HCT116 (cell line): ENCODE results near the gene RELL1. TPM values are rescaled to one million over a fixed set of nuclear protein-coding genes. Genes with fewer than 3 reads are reported as not detected.

Source experiments
- ATAC-seq: fragments of 200-7000 bp; cut with Tn5 transposase; 2 replicates; pipeline ENCODE4 v1.9.1; 2020; ENCODE audit warnings: mild to moderate bottlenecking, moderate library complexity
- BruUV-seq: library from RNA; stranded (reverse); fragments of 400-500 nt; replicated peaks from 2 replicates; lab custom pipeline; 2021; lab: Mats Ljungman, UMichigan
- CTCF ChIA-PET: fragments of 300-600 bp; sonication (Branson Sonifier 250); formaldehyde crosslinking; loops from one replicate; lab custom pipeline; 2021; ENCODE audit warnings: antibody characterized with exemption; lab: Charles Lee
- POLR2A ChIA-PET: fragments of 300-600, 350-600 bp; sonication (Branson Sonifier 250); formaldehyde crosslinking; loops from one replicate; lab custom pipeline; 2021; ENCODE audit warnings: antibody characterized with exemption; lab: Charles Lee
- RAD21 ChIA-PET, 2 experiments: fragments of 300-600 bp; sonication (Branson Sonifier 250); formaldehyde crosslinking; loops; one replicate each; lab custom pipeline; 2023; ENCODE audit warnings: low total read pairs in 2 of 2; ENCODE audit not compliant: uncharacterized antibody in 2 of 2, unreplicated experiment in 2 of 2, low non-redundant PET in 1 of 2; lab: Charles Lee
- DNase-seq: peaks from one replicate; pipeline ENCODE4 v3.0.0-alpha.2; 2010; ENCODE audit warnings: low read depth, low spot score
- H2AFZ ChIP-seq: fragments of 200-600 bp; shearing (Covaris generic), sonication (generic); 2 replicates; pipeline ENCODE4 v1.6.1; 2017; ENCODE audit warnings: low read depth, mixed run types, mixed read lengths, antibody characterized with exemption, low read length; ENCODE audit not compliant: poor library complexity, severe bottlenecking
- H3K27ac ChIP-seq: 2 replicates; pipeline ENCODE4 v1.5.1; 2012; ENCODE audit warnings: low read depth, low read length
- H3K27me3 ChIP-seq: fragments of 200-600 bp; sonication (generic); 2 replicates; pipeline ENCODE4 v1.6.1; 2016; ENCODE audit warnings: mixed run types, low read length, mixed read lengths; ENCODE audit not compliant: insufficient read depth
- H3K36me3 ChIP-seq, 2 experiments: fragments of 200-500 bp in 1 of 2; fragments of 200-600 bp in 1 of 2; sonication (Bioruptor generic) in 1 of 2; sonication (generic) in 1 of 2; 2 replicates each; pipeline versions ENCODE4 v1.5.1 to v1.6.1; 2014 to 2016; ENCODE audit warnings: low read length in 2 of 2, inconsistent platforms in 1 of 2, mixed read lengths in 1 of 2, mixed run types in 1 of 2; ENCODE audit not compliant: insufficient read depth in 2 of 2, control insufficient read depth in 1 of 2
- H3K4me1 ChIP-seq, 2 experiments: fragments of 200-600 bp in 1 of 2; sonication (generic) in 1 of 2; 2 replicates each; pipeline versions ENCODE4 v1.5.1 to v1.6.1; 2012 to 2017; ENCODE audit warnings: low read length in 2 of 2, inconsistent platforms in 1 of 2, mild to moderate bottlenecking in 1 of 2, mixed read lengths in 1 of 2, mixed run types in 1 of 2, moderate library complexity in 1 of 2; ENCODE audit not compliant: insufficient read depth in 2 of 2, control insufficient read depth in 1 of 2
- H3K4me2 ChIP-seq: fragments of 200-600 bp; sonication (generic); 2 replicates; pipeline ENCODE4 v1.6.1; 2017; ENCODE audit warnings: mixed run types, low read length, mixed read lengths
- H3K4me3 ChIP-seq, 2 experiments: fragments of 200-600 bp in 1 of 2; sonication (generic) in 1 of 2; replicated peaks in 1 of 2; 2 replicates each; pipeline ENCODE4 v1.5.1; 2011 to 2016; ENCODE audit warnings: low read length in 2 of 2, control low read depth in 1 of 2, low read depth in 1 of 2, mild to moderate bottlenecking in 1 of 2, mixed read lengths in 1 of 2, mixed run types in 1 of 2
- H3K79me2 ChIP-seq: fragments of 200-600 bp; sonication (generic); 2 replicates; pipeline ENCODE4 v1.6.1; 2017; ENCODE audit warnings: mild to moderate bottlenecking, mixed run types, low read length, moderate library complexity, mixed read lengths; ENCODE audit not compliant: insufficient read depth
- H3K9ac ChIP-seq: fragments of 200-600 bp; sonication (generic); 2 replicates; pipeline ENCODE4 v1.6.1; 2016; ENCODE audit warnings: low read length, mixed read lengths
- H3K9me2 ChIP-seq: fragments of 200-600 bp; sonication (generic), shearing (Covaris generic); 2 replicates; pipeline ENCODE4 v1.6.1; 2017; ENCODE audit warnings: mixed run types, mild to moderate bottlenecking, moderate library complexity; ENCODE audit not compliant: insufficient read depth
- H3K9me3 ChIP-seq, 2 experiments: fragments of 200-500 bp in 1 of 2; fragments of 200-600 bp in 1 of 2; sonication (Bioruptor generic) in 1 of 2; sonication (generic) in 1 of 2; 2 replicates each; pipeline ENCODE4 v1.6.1; 2014 to 2017; ENCODE audit warnings: low read length in 2 of 2, mixed read lengths in 2 of 2, inconsistent platforms in 1 of 2, low read depth in 1 of 2, mild to moderate bottlenecking in 1 of 2, mixed run types in 1 of 2, moderate library complexity in 1 of 2; ENCODE audit not compliant: control insufficient read depth in 1 of 2, insufficient read depth in 1 of 2
- H4K20me1 ChIP-seq: fragments of 200-600 bp; sonication (generic), shearing (Covaris generic); 2 replicates; pipeline ENCODE4 v1.6.1; 2017; ENCODE audit warnings: mixed run types, mild to moderate bottlenecking, moderate library complexity; ENCODE audit not compliant: insufficient read depth
- CEBPB ChIP-seq: IDR thresholded peaks from 2 replicates; pipeline ENCODE4 v1.6.1; 2012; ENCODE audit warnings: low read depth
- CTCF ChIP-seq, 3 experiments: fragments of 200-600 bp in 1 of 3; sonication (generic) in 1 of 3; IDR thresholded peaks in 2 of 3; conservative IDR thresholded peaks in 1 of 3; 2 replicates each; pipeline ENCODE4 v1.5.1; 2012 to 2017; ENCODE audit warnings: low read depth in 2 of 3, low read length in 2 of 3, antibody characterized with exemption in 1 of 3, borderline replicate concordance in 1 of 3, control low read depth in 1 of 3, mild to moderate bottlenecking in 1 of 3, mixed read lengths in 1 of 3, mixed run types in 1 of 3, moderate library complexity in 1 of 3; ENCODE audit not compliant: insufficient read depth in 1 of 3
- EGR1 ChIP-seq: IDR thresholded peaks from 2 replicates; pipeline ENCODE4 v1.6.1; 2012; ENCODE audit warnings: low read depth
- ELF1 ChIP-seq: IDR thresholded peaks from 2 replicates; pipeline ENCODE4 v1.6.1; 2012; ENCODE audit warnings: low read depth, borderline replicate concordance
- EZH2 ChIP-seq: fragments of 200-600 bp; sonication (generic); IDR thresholded peaks from 2 replicates; pipeline ENCODE4 v1.6.1; 2017; ENCODE audit warnings: antibody characterized with exemption, mixed run types
- EZH2phosphoT487 ChIP-seq: fragments of 200-600 bp; IDR thresholded peaks from 2 replicates; pipeline ENCODE4 v1.6.1; 2018; ENCODE audit warnings: antibody characterized with exemption, borderline replicate concordance
- FOSL1 ChIP-seq: IDR thresholded peaks from 2 replicates; pipeline ENCODE4 v1.6.1; 2012; ENCODE audit warnings: low read depth
- JUND ChIP-seq: IDR thresholded peaks from 2 replicates; pipeline ENCODE4 v1.6.1; 2012
- POLR2AphosphoS5 ChIP-seq: IDR thresholded peaks from 2 replicates; pipeline ENCODE4 v1.6.1; 2011; ENCODE audit warnings: mild to moderate bottlenecking, low read depth, low read length, moderate library complexity
- SIN3A ChIP-seq: IDR thresholded peaks from 2 replicates; pipeline ENCODE4 v1.6.1; 2012; ENCODE audit warnings: low read depth
- SP1 ChIP-seq: IDR thresholded peaks from 2 replicates; pipeline ENCODE4 v1.6.1; 2012; ENCODE audit warnings: low read depth
- SRF ChIP-seq: IDR thresholded peaks from 2 replicates; pipeline ENCODE4 v1.6.1; 2012; ENCODE audit warnings: low read depth
- YY1 ChIP-seq: IDR thresholded peaks from 2 replicates; pipeline ENCODE4 v1.6.1; 2011; ENCODE audit warnings: low read length, low read depth, moderate library complexity, mild to moderate bottlenecking; ENCODE audit not compliant: insufficient replicate concordance; ENCODE audit errors: extremely low read depth
- ZFX ChIP-seq: fragments of 450-650 bp; IDR thresholded peaks from 2 replicates; pipeline ENCODE4 v1.6.1; 2017
- ZNF274 ChIP-seq: fragments of 200-500 bp; sonication (Bioruptor generic); IDR thresholded peaks from 2 replicates; pipeline ENCODE4 v1.6.1; 2014; ENCODE audit warnings: mild to moderate bottlenecking, low read depth, low read length, inconsistent platforms
- intact Hi-C: fragments of 100-400 bp; cut with micrococcal nuclease; formaldehyde crosslinking; loops from 2 replicates; pipeline ENCODE4 v1.10.0; 2022
- total RNA-seq: library from RNA; stranded (reverse); gene quantifications from one replicate; pipeline ENCODE4 v1.2.1, GENCODE V29; 2021; ENCODE audit not compliant: unreplicated experiment
- TF ChIP-seq, protein P1 (sequence below): IDR thresholded peaks from 2 replicates; pipeline ENCODE4 v1.6.1; 2012
- TF ChIP-seq, protein P2 (sequence below): IDR thresholded peaks from 2 replicates; pipeline ENCODE4 v1.6.1; 2012

Gene RELL1
- total RNA-seq, 1 experiment from 2014 or later, result 30.2 TPM

- Histone ChIP-seq H3K79me2 (no peaks in the 10 kb centered on the region), H3K27me3 (no peaks in the 10 kb centered on the region), H3K36me3 (no peaks in the 10 kb centered on the region), H3K27ac (no peak overlapping the region), H3K4me1 (peaks cover 0 to 15% of the 10 kb centered on the region in 2 experiments; a peak in 2 of 4 replicates), H2AFZ (no peak overlapping the region), H3K4me3 (no peak overlapping the region), H3K9me2 (no peaks in the 10 kb centered on the region), H4K20me1 (no peaks in the 10 kb centered on the region), H3K9me3 (no peaks in the 10 kb centered on the region), H3K9ac (no peak overlapping the region), H3K4me2 (no peak overlapping the region)
- intact Hi-C loops, result no loop called here
- ChIA-PET POLR2A (no interaction called here), RAD21 (no interaction called here), CTCF (no interaction called here)
- TF ChIP-seq YY1, result no peak
- no peak for TF ChIP-seq FOSL1
- TF ChIP-seq JUND, result no peak
- TF ChIP-seq SP1, result no peak
- no peak for TF ChIP-seq SRF
- no peak for TF ChIP-seq CEBPB
- no peak for TF ChIP-seq CTCF (IDR thresholded peaks at IDR 0.05 in 2 of 3, conservative IDR thresholded peaks at IDR 0.05 in 1 of 3; ENCODE audit: borderline replicate concordance in 1 of 3, insufficient read depth in 1 of 3, low read depth in 2 of 3, low read length in 2 of 3)
- TF ChIP-seq EZH2, result no peak
- TF ChIP-seq, protein P1, sequence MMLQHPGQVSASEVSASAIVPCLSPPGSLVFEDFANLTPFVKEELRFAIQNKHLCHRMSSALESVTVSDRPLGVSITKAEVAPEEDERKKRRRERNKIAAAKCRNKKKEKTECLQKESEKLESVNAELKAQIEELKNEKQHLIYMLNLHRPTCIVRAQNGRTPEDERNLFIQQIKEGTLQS, result no peak
- no peak for TF ChIP-seq ZFX
- TF ChIP-seq POLR2AphosphoS5, result no peak
- TF ChIP-seq, protein P2, sequence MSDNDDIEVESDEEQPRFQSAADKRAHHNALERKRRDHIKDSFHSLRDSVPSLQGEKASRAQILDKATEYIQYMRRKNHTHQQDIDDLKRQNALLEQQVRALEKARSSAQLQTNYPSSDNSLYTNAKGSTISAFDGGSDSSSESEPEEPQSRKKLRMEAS, result no peak
- no peak for TF ChIP-seq EZH2phosphoT487
- TF ChIP-seq ZNF274, result no peak
- no peak for TF ChIP-seq SIN3A
- no peak for TF ChIP-seq ELF1
- no peak for TF ChIP-seq EGR1
- no peak for ATAC-seq
- no TSS peak for BruUV-seq
- DNase-seq, result no peak
These were observed 32.8 kb upstream of the RELL1 start for GRCh38 chr4:37719021-37719420.
